PC-3 (cell line): ENCODE results near the gene ELOVL4. TPM values are rescaled to one million over a fixed set of nuclear protein-coding genes. Genes with fewer than 3 reads are reported as not detected.

Experiments used
- ATAC-seq: fragments of 200-7000 bp; cut with Tn5 transposase; 2 replicates; pipeline ENCODE4 v1.9.1; 2020; ENCODE audit warnings: mild to moderate bottlenecking, moderate library complexity
- BruUV-seq: library from RNA; stranded (reverse); fragments of 400-500 nt; replicated peaks from 2 replicates; lab custom pipeline; 2021; lab: Mats Ljungman, UMichigan
- CTCF ChIA-PET: fragments of 300-600 bp; sonication (Branson Sonifier 250); formaldehyde crosslinking; loops from one replicate; lab custom pipeline; 2022; ENCODE audit warnings: antibody characterized with exemption; lab: Charles Lee
- POLR2A ChIA-PET: fragments of 300-600 bp; sonication (Branson Sonifier 250); formaldehyde crosslinking; loops from one replicate; lab custom pipeline; 2022; ENCODE audit warnings: antibody characterized with exemption; ENCODE audit not compliant: unreplicated experiment; lab: Charles Lee
- DNase-seq: peaks from one replicate; pipeline ENCODE4 v3.0.0-alpha.2; 2015
- H2AFZ ChIP-seq: fragments of 300-600 bp; sonication (generic); 2 replicates; pipeline ENCODE4 v1.6.0; 2016; ENCODE audit warnings: antibody characterized with exemption, low read length
- H3F3A ChIP-seq: fragments of 300-600 bp; sonication (generic); one replicate; pipeline ENCODE4 v1.6.0; 2017; ENCODE audit warnings: antibody characterized with exemption, low read length, control low read depth, mild to moderate bottlenecking; ENCODE audit not compliant: unreplicated experiment
- H3K27ac ChIP-seq: fragments of 300-600 bp; sonication (generic); 2 replicates; pipeline ENCODE4 v1.5.1; 2016; ENCODE audit warnings: mild to moderate bottlenecking, low read length
- H3K27me3 ChIP-seq: fragments of 300-600 bp; sonication (generic); 2 replicates; pipeline ENCODE4 v1.6.1; 2016; ENCODE audit warnings: low read length, mixed read lengths
- H3K36me3 ChIP-seq: fragments of 300-600 bp; sonication (generic); 2 replicates; pipeline ENCODE4 v1.6.1; 2016; ENCODE audit warnings: low read depth, mixed run types, low read length, mixed read lengths
- H3K4me1 ChIP-seq: fragments of 300-600 bp; sonication (generic); 2 replicates; pipeline ENCODE4 v1.5.1; 2016; ENCODE audit warnings: low read length; ENCODE audit not compliant: insufficient read depth
- H3K4me2 ChIP-seq: fragments of 300-600 bp; sonication (generic); 2 replicates; pipeline ENCODE4 v1.6.0; 2016; ENCODE audit warnings: low read length
- H3K4me3 ChIP-seq: fragments of 300-600 bp; sonication (generic); 2 replicates; pipeline ENCODE4 v1.5.1; 2016; ENCODE audit warnings: mild to moderate bottlenecking, low read length, mixed read lengths
- H3K79me2 ChIP-seq: fragments of 300-600 bp; sonication (generic); 2 replicates; pipeline ENCODE4 v1.6.1; 2017; ENCODE audit warnings: low read length, mixed read lengths
- H3K9ac ChIP-seq: fragments of 300-600 bp; sonication (generic); 2 replicates; pipeline ENCODE4 v1.6.0; 2016; ENCODE audit warnings: mild to moderate bottlenecking, low read length
- H3K9me2 ChIP-seq: fragments of 300-600 bp; sonication (generic); replicated peaks from 2 replicates; pipeline ENCODE4 v1.6.1; 2016; ENCODE audit warnings: mixed run types, low read length, mixed read lengths
- H3K9me3 ChIP-seq: fragments of 300-600 bp; sonication (generic); 2 replicates; pipeline ENCODE4 v1.6.1; 2016; ENCODE audit warnings: low read length, mixed read lengths
- H4K20me1 ChIP-seq: fragments of 300-600 bp; sonication (generic); 2 replicates; pipeline ENCODE4 v1.6.1; 2016; ENCODE audit warnings: low read length, mixed read lengths
- EZH2 ChIP-seq: fragments of 300-600 bp; sonication (generic); IDR thresholded peaks from one replicate; pipeline ENCODE4 v1.6.1; 2017; ENCODE audit warnings: antibody characterized with exemption, mild to moderate bottlenecking, low read length; ENCODE audit not compliant: unreplicated experiment
- EZH2phosphoT487 ChIP-seq: fragments of 300-600 bp; sonication (generic); IDR thresholded peaks from 2 replicates; pipeline ENCODE4 v1.6.1; 2018; ENCODE audit warnings: mild to moderate bottlenecking, antibody characterized with exemption, low read length, borderline replicate concordance
- intact Hi-C: fragments of 100-400 bp; cut with micrococcal nuclease; formaldehyde crosslinking; loops from 2 replicates; pipeline ENCODE4 v1.9.0; 2023
- total RNA-seq: library from RNA; depleted of rRNA; stranded (reverse); fragments of >200 nt; gene quantifications from 2 replicates; pipeline ENCODE4 v1.2.3, GENCODE V29; 2014
- TF ChIP-seq, protein P1 (sequence below): fragments of 300-600 bp; sonication (generic); conservative IDR thresholded peaks from 2 replicates; pipeline ENCODE4 v1.5.1; 2017; ENCODE audit warnings: antibody characterized with exemption, low read depth, mild to moderate bottlenecking, low read length

The ELOVL4 gene
- total RNA-seq, 1 experiment from 2014 or later = 1.1 TPM

DNA sequence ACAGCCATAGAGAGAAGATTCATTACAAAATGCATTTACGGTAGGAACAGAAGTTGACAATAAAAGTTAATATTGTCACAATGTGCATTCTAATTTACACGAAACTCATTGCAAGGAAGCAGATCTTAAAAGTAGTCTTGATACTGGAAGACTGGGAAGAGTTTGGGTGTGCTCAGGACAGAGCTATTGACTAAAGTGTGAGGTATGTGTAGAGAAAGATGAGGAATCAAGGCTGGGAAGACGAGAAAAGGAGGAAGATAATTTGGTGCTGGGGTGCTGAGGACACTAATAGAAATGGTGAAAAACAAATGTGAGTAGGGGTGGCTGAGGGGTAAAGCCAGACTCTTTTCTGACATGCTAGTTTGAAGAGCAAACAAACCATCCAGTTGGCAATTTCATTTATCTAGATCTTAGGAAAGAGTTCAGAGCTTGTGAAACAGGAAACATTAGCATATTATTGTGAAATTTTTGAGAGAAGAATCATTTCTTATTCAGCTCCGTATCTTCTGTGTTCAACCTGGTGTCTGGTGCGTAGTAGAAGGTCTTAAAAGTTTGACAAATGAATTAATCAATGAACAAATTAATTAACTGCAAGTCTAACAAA is 72.7 kb downstream of the ELOVL4 start:
- no peak for DNase-seq
- no peak for ATAC-seq
- POLR2A ChIA-PET = no interaction called here

DNA sequence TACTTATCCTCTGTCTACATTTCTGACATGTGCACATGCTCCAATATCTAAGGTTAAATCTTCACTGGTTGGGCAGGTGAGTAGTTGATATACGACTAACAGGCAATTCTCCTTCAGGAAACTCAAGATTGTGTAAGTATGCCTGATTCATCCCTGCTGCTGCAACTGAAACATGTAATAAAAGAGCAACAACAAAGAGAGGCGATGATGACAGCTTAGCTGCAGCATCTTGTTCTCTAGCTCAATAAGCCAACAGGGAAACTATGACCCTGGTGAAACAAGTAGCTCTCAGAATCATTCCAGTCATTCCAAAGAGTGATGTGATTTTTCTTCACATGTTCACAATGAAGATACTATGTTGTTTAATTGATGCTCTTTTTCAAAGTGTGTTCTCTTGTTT is 74.4 kb downstream of the ELOVL4 start:
- H3K27me3 ChIP-seq = no peaks in the 10 kb centered on the region
- H4K20me1 ChIP-seq = no peaks in the 10 kb centered on the region
- no peak overlapping the region for H3K4me3 ChIP-seq
- no peaks in the 10 kb centered on the region for H3K36me3 ChIP-seq
- H2AFZ ChIP-seq = no peak overlapping the region
- no peak overlapping the region for H3K4me2 ChIP-seq
- CTCF ChIA-PET = interaction anchor here (0.6 kb wide), 1 partner anchor 225 kb away, joined by 4 read pairs; no protein-coding TSS in a partner anchor
- no peaks in the 10 kb centered on the region for H3K9me2 ChIP-seq
- ATAC-seq (no peak), DNase-seq (peak; percentile 53)
- no peaks in the 10 kb centered on the region for H3K9me3 ChIP-seq
- no peak overlapping the region for H3K27ac ChIP-seq
- no peaks in the 10 kb centered on the region for H3F3A ChIP-seq
- H3K79me2 ChIP-seq = no peaks in the 10 kb centered on the region
- BruUV-seq = no TSS peak
- TF ChIP-seq, protein P1, sequence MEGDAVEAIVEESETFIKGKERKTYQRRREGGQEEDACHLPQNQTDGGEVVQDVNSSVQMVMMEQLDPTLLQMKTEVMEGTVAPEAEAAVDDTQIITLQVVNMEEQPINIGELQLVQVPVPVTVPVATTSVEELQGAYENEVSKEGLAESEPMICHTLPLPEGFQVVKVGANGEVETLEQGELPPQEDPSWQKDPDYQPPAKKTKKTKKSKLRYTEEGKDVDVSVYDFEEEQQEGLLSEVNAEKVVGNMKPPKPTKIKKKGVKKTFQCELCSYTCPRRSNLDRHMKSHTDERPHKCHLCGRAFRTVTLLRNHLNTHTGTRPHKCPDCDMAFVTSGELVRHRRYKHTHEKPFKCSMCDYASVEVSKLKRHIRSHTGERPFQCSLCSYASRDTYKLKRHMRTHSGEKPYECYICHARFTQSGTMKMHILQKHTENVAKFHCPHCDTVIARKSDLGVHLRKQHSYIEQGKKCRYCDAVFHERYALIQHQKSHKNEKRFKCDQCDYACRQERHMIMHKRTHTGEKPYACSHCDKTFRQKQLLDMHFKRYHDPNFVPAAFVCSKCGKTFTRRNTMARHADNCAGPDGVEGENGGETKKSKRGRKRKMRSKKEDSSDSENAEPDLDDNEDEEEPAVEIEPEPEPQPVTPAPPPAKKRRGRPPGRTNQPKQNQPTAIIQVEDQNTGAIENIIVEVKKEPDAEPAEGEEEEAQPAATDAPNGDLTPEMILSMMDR = no peak
- TF ChIP-seq EZH2 (no peak), EZH2phosphoT487 (no peak)
- H3K9ac ChIP-seq = no peak overlapping the region
- 0 out of 2 replicates have a peak, but pooled peaks cover 6% of the 10 kb centered on the region for H3K4me1 ChIP-seq
- intact Hi-C loops = loop anchor here (10.0 kb wide), 2 partner anchors 132 to 222 kb away; partner anchors contain the start of gene TTK
- POLR2A ChIA-PET = no interaction called here

More for the DNA sequence above, 72.7 kb downstream of the ELOVL4 start:
- Histone ChIP-seq H3K9me2 (no peaks in the 10 kb centered on the region), H3F3A (no peaks in the 10 kb centered on the region), H3K4me3 (no peak overlapping the region), H2AFZ (no peak overlapping the region), H3K79me2 (no peaks in the 10 kb centered on the region), H3K4me1 (0 out of 2 replicates have a peak, but pooled peaks cover 6% of the 10 kb centered on the region), H3K27ac (no peak overlapping the region), H3K36me3 (no peaks in the 10 kb centered on the region), H3K4me2 (no peak overlapping the region), H3K9me3 (no peaks in the 10 kb centered on the region), H4K20me1 (no peaks in the 10 kb centered on the region), H3K27me3 (no peaks in the 10 kb centered on the region), H3K9ac (no peak overlapping the region)
- no peak for TF ChIP-seq EZH2phosphoT487
- TF ChIP-seq, protein P1 = no peak
- CTCF ChIA-PET = no interaction called here
- intact Hi-C loops = loop anchor here (10.0 kb wide), 2 partner anchors 130 to 220 kb away; partner anchors contain the start of gene TTK
- BruUV-seq = no TSS peak

- ATAC-seq = no peak
- no peaks in the 10 kb centered on the region for H3F3A ChIP-seq
- H3K79me2 ChIP-seq = no peaks in the 10 kb centered on the region
- intact Hi-C loops = loop anchor here (10.0 kb wide), 2 partner anchors 132 to 222 kb away; partner anchors contain the start of gene TTK
- H3K27me3 ChIP-seq = no peaks in the 10 kb centered on the region
- no TSS peak for BruUV-seq
- H2AFZ ChIP-seq = no peak overlapping the region
- no peak overlapping the region for H3K4me2 ChIP-seq
- H3K4me1 ChIP-seq = 0 out of 2 replicates have a peak, but pooled peaks cover 6% of the 10 kb centered on the region
- no peaks in the 10 kb centered on the region for H3K36me3 ChIP-seq
- POLR2A ChIA-PET = no interaction called here
- H3K9me2 ChIP-seq = no peaks in the 10 kb centered on the region
- no peaks in the 10 kb centered on the region for H4K20me1 ChIP-seq
- TF ChIP-seq EZH2phosphoT487 (no peak), EZH2 (no peak)
- TF ChIP-seq, protein P1 = no peak
- CTCF ChIA-PET = no interaction called here
- H3K4me3 ChIP-seq = no peak overlapping the region
- H3K27ac ChIP-seq = no peak overlapping the region
- no peaks in the 10 kb centered on the region for H3K9me3 ChIP-seq
- no peak for DNase-seq
- no peak overlapping the region for H3K9ac ChIP-seq
Measured at GRCh38 chr6:79872303-79872702, 75.0 kb downstream of the ELOVL4 start.
